HEK293 (cell line): Measurements from ENCODE around the gene SHLD2.

Source experiments
- CTCF ChIP-seq: fragments of 450-650 bp; formaldehyde crosslinking; IDR thresholded peaks from 2 replicates; pipeline ENCODE4 v1.5.1; 2016; ENCODE audit warnings: missing biosample characterization, missing genetic modification characterization
- IKZF3 ChIP-seq: fragments of 450-650 bp; IDR thresholded peaks from 2 replicates; pipeline ENCODE4 v1.5.0; 2018; ENCODE audit warnings: missing biosample characterization, mild to moderate bottlenecking, missing genetic modification characterization, moderate library complexity
- SETDB1 ChIP-seq: IDR thresholded peaks from one replicate; pipeline ENCODE4 v1.6.1; 2017; ENCODE audit warnings: mild to moderate bottlenecking, low read length, moderate library complexity, mixed read lengths; ENCODE audit not compliant: insufficient read length
- SP3 ChIP-seq: fragments of 450-650 bp; formaldehyde crosslinking; IDR thresholded peaks from 2 replicates; pipeline ENCODE4 v1.5.1; 2016; ENCODE audit warnings: missing biosample characterization, missing genetic modification characterization
- YY1 ChIP-seq: fragments of 450-650 bp; formaldehyde crosslinking; IDR thresholded peaks from 2 replicates; pipeline ENCODE4 v1.5.1; 2018; ENCODE audit warnings: missing biosample characterization, missing genetic modification characterization
- ZBTB26 ChIP-seq: fragments of 450-650 bp; formaldehyde crosslinking; optimal IDR thresholded peaks from 2 replicates; pipeline ENCODE3; 2016; ENCODE audit warnings: missing biosample characterization, mild to moderate bottlenecking, missing genetic modification characterization
- ZNF449 ChIP-seq: fragments of 450-650 bp; formaldehyde crosslinking; IDR thresholded peaks from 2 replicates; pipeline ENCODE4 v1.5.1; 2017; ENCODE audit warnings: missing biosample characterization, mild to moderate bottlenecking, missing genetic modification characterization, moderate library complexity
- ZNF639 ChIP-seq: fragments of 450-650 bp; formaldehyde crosslinking; IDR thresholded peaks from 2 replicates; pipeline ENCODE4 v1.5.1; 2016; ENCODE audit warnings: missing biosample characterization, missing genetic modification characterization
- ZNF660 ChIP-seq: fragments of 450-650 bp; IDR thresholded peaks from 2 replicates; pipeline ENCODE4 v1.5.1; 2018; ENCODE audit warnings: missing biosample characterization, mild to moderate bottlenecking, missing genetic modification characterization
- ZNF707 ChIP-seq: fragments of 450-650 bp; formaldehyde crosslinking; IDR thresholded peaks from 2 replicates; pipeline ENCODE4 v1.5.1; 2016; ENCODE audit warnings: missing biosample characterization, missing genetic modification characterization
- TF ChIP-seq, protein P1 (sequence below): fragments of 450-650 bp; formaldehyde crosslinking; IDR thresholded peaks from 2 replicates; pipeline ENCODE4 v1.5.1; 2016; ENCODE audit warnings: missing biosample characterization, missing genetic modification characterization
- TF ChIP-seq, protein P2 (sequence below): fragments of 450-650 bp; formaldehyde crosslinking; IDR thresholded peaks from 2 replicates; pipeline ENCODE4 v1.5.1; 2016; ENCODE audit warnings: missing biosample characterization, missing genetic modification characterization

DNA sequence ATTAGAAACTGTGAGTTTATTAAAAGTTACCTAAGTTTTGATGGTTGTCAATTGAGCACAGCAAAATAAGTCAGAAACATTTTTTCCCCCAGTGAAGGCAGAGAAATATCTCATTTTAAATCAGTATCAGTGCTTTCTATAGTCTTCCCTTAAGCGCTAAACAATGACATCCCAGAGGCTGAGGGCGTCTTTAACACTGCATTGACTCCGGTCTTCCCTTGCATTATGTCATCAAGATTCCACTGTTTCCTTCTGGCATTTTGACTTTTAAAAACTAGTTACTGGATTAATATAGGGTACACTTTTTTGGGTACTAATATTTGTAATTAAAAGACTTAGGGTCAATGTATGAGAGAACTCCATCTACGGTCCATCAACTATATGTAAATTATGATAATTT is 4.2 kb upstream of the SHLD2 start:
- TF ChIP-seq CTCF, result no peak
- no peak for TF ChIP-seq ZNF449
- no peak for TF ChIP-seq ZNF639
- no peak for TF ChIP-seq SP3 (tag by site-specific recombination)
- TF ChIP-seq, protein P1, sequence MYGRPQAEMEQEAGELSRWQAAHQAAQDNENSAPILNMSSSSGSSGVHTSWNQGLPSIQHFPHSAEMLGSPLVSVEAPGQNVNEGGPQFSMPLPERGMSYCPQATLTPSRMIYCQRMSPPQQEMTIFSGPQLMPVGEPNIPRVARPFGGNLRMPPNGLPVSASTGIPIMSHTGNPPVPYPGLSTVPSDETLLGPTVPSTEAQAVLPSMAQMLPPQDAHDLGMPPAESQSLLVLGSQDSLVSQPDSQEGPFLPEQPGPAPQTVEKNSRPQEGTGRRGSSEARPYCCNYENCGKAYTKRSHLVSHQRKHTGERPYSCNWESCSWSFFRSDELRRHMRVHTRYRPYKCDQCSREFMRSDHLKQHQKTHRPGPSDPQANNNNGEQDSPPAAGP (tag by site-specific recombination), result no peak
- TF ChIP-seq YY1, result no peak
- no peak for TF ChIP-seq SETDB1
- TF ChIP-seq ZNF660 (tag by site-specific recombination), result no peak
- no peak for TF ChIP-seq ZBTB26 (tag by site-specific recombination)
- no peak for TF ChIP-seq IKZF3
- TF ChIP-seq, protein P2, sequence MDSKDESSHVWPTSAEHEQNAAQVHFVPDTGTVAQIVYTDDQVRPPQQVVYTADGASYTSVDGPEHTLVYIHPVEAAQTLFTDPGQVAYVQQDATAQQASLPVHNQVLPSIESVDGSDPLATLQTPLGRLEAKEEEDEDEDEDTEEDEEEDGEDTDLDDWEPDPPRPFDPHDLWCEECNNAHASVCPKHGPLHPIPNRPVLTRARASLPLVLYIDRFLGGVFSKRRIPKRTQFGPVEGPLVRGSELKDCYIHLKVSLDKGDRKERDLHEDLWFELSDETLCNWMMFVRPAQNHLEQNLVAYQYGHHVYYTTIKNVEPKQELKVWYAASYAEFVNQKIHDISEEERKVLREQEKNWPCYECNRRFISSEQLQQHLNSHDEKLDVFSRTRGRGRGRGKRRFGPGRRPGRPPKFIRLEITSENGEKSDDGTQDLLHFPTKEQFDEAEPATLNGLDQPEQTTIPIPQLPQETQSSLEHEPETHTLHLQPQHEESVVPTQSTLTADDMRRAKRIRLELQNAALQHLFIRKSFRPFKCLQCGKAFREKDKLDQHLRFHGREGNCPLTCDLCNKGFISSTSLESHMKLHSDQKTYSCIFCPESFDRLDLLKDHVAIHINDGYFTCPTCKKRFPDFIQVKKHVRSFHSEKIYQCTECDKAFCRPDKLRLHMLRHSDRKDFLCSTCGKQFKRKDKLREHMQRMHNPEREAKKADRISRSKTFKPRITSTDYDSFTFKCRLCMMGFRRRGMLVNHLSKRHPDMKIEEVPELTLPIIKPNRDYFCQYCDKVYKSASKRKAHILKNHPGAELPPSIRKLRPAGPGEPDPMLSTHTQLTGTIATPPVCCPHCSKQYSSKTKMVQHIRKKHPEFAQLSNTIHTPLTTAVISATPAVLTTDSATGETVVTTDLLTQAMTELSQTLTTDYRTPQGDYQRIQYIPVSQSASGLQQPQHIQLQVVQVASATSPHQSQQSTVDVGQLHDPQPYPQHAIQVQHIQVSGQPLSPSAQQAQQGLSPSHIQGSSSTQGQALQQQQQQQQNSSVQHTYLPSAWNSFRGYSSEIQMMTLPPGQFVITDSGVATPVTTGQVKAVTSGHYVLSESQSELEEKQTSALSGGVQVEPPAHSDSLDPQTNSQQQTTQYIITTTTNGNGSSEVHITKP (tag by site-specific recombination), result no peak
- TF ChIP-seq ZNF707 (tag by site-specific recombination), result no peak
